Sigmoid colon (tissue), 7 donors: Measurements from ENCODE around the gene TNNT1. TPM values are rescaled to one million over a fixed set of nuclear protein-coding genes. Genes with fewer than 3 reads are reported as not detected.

ENCODE experiments used
- DNase-seq: peaks from one replicate; pipeline ENCODE4 v3.0.0-alpha.2; 2019
- H3K27ac ChIP-seq, 4 donors: fragments of 200-600 bp; sonication (generic); one replicate each; pipeline ENCODE4 v1.5.1; 2016 to 2019; ENCODE audit warnings: mild to moderate bottlenecking in 1 of 4
- H3K27me3 ChIP-seq, 3 donors: fragments of 200-600 bp; sonication (generic); one replicate each; pipeline ENCODE4 v1.5.1; 2019; ENCODE audit warnings: mild to moderate bottlenecking in 1 of 3
- H3K36me3 ChIP-seq, 4 donors: fragments of 200-600 bp; sonication (generic); one replicate each; pipeline ENCODE4 v1.5.1; 2016 to 2019
- H3K4me1 ChIP-seq, 4 donors: fragments of 200-600 bp; sonication (generic); one replicate each; pipeline ENCODE4 v1.5.1; 2017 to 2019
- H3K4me3 ChIP-seq, 4 donors: fragments of 200-600 bp; sonication (generic); one replicate each; pipeline ENCODE4 v1.5.1; 2017 to 2019; ENCODE audit warnings: mild to moderate bottlenecking in 2 of 4, moderate library complexity in 1 of 4
- H3K9me3 ChIP-seq, 4 donors: fragments of 200-600 bp in 3 of 4; sonication (generic) in 3 of 4; one replicate each; pipeline versions ENCODE4 v1.5.1 to v1.6.1; 2013 to 2019
- EP300 ChIP-seq, 4 donors: sonication (generic); formaldehyde crosslinking; IDR thresholded peaks; one replicate each; pipeline ENCODE4 v1.6.1; 2017; ENCODE audit warnings: antibody characterized with exemption in 4 of 4
- POLR2A ChIP-seq, 2 donors: fragments of 450-650 bp; IDR thresholded peaks; one replicate each; pipeline ENCODE4 v1.6.1; 2016; ENCODE audit warnings: antibody characterized with exemption in 2 of 2, mild to moderate bottlenecking in 2 of 2, moderate library complexity in 2 of 2
- POLR2AphosphoS5 ChIP-seq, 4 donors: sonication (generic); formaldehyde crosslinking; IDR thresholded peaks; one replicate each; pipeline ENCODE4 v1.6.1; 2017; ENCODE audit warnings: antibody characterized with exemption in 4 of 4
- WGBS, 2 donors: extraction: QIAGEN DNeasy Blood & Tissue Kit; methylation state at CpG; one replicate each; pipeline ENCODE4 v1.1.7; 2013; 5-methylcytosine and 5-hydroxymethylcytosine counted together
- intact Hi-C: fragments of 100-400 bp; cut with DNase I; formaldehyde crosslinking; loops from one replicate; pipeline ENCODE4 v1.15.1; 2023
- polyA plus RNA-seq, 3 donors: library from polyadenylated mRNA; stranded (reverse); fragments of 200-250 nt; gene quantifications; one replicate each; pipeline ENCODE4 v1.2.3, GENCODE V29; 2013
- total RNA-seq, 4 donors: library from RNA; depleted of rRNA; stranded (reverse); fragments of >200 nt; gene quantifications; one replicate each; pipeline ENCODE4 v1.1.0, GENCODE V29; 2016
- TF ChIP-seq, protein P1 (sequence below), 4 experiments: fragments of 450-650 bp in 3 of 4; fragments of 200-600 bp in 1 of 4; IDR thresholded peaks; one replicate each; pipeline ENCODE4 v1.5.1; 2016 to 2019; ENCODE audit warnings: antibody characterized with exemption in 4 of 4, mild to moderate bottlenecking in 3 of 4, moderate library complexity in 2 of 4
- donor health status: healthy with polysubstance abuse.
- donor health status: Bipolar disorder and iron deficiency.
- donor health status: healthy.

The TNNT1 gene
- total and polyA plus RNA-seq, 7 donors, result 1.4 to 17.4 (median 2.2) TPM; not detected in 3

DNA sequence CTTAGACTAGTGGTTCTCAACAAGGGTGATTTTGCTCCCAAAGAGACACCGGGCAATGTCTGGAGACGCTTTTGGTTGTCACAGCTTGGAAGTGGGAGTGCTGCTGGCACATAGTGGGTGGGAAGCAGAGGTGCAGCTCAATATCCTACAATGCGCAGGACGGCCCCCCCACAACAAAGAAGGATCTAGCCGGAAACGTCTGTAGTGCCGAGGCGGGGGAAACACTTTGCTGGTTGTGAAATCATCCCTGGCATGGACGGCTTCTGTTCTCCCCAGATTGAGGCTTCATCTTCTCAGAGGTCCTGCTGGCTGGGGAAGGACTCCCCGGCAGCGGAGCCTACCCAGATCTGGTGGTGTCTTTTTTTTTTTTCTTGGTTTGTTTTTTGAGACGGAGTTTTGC lies 44.5 kb upstream of the TNNT1 start:
- no peaks in the 10 kb centered on the region for H3K4me1 ChIP-seq
- H3K9me3 ChIP-seq, result no peaks in the 10 kb centered on the region
- no peaks in the 10 kb centered on the region for H3K36me3 ChIP-seq
- TF ChIP-seq POLR2AphosphoS5 (IDR thresholded peaks at IDR 0.05) (no peak), POLR2A (IDR thresholded peaks at IDR 0.05) (no peak), EP300 (IDR thresholded peaks at IDR 0.05) (no peak)
- TF ChIP-seq, protein P1, sequence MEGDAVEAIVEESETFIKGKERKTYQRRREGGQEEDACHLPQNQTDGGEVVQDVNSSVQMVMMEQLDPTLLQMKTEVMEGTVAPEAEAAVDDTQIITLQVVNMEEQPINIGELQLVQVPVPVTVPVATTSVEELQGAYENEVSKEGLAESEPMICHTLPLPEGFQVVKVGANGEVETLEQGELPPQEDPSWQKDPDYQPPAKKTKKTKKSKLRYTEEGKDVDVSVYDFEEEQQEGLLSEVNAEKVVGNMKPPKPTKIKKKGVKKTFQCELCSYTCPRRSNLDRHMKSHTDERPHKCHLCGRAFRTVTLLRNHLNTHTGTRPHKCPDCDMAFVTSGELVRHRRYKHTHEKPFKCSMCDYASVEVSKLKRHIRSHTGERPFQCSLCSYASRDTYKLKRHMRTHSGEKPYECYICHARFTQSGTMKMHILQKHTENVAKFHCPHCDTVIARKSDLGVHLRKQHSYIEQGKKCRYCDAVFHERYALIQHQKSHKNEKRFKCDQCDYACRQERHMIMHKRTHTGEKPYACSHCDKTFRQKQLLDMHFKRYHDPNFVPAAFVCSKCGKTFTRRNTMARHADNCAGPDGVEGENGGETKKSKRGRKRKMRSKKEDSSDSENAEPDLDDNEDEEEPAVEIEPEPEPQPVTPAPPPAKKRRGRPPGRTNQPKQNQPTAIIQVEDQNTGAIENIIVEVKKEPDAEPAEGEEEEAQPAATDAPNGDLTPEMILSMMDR (IDR thresholded peaks at IDR 0.05), result no peak
- 82 to 88% methylated on average over 12 of the region's 12 CpGs for WGBS, 2 donors
- no peak overlapping the region for H3K4me3 ChIP-seq
- DNase-seq, result no peak
- intact Hi-C loops, result no loop called here
- H3K27me3 ChIP-seq, result peaks cover 0 to 9% (median 0%) of the 10 kb centered on the region in 3 donors
- no peak overlapping the region for H3K27ac ChIP-seq

DNA sequence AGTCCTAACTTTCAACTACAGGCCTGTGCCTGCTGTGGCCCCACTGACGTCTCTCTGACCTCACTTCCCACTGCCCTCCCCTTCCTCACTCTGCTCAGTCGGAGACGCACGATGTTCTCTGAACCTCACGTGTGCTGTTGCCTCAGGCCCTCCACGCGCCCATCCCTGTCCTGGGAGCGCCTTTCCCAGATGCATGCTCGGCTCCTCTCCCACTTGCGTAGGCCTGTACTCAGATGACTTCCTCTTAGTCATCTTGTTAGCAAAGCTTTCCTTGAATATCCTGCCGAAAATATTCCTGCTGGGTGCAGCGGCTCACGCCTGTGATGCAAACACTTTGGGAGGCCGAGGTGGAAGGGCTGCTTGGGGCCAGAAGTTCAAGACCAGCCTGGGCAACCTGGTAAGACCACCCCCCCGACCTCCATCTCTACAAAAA lies 40.4 kb upstream of the TNNT1 start:
- Histone ChIP-seq H3K36me3 (no peaks in the 10 kb centered on the region), H3K9me3 (no peaks in the 10 kb centered on the region), H3K27ac (no peak overlapping the region), H3K4me3 (no peak overlapping the region), H3K27me3 (peaks cover 0 to 25% (median 0%) of the 10 kb centered on the region in 3 donors), H3K4me1 (no peaks in the 10 kb centered on the region)
- intact Hi-C loops, result no loop called here
- peak; percentile 87 for DNase-seq
- TF ChIP-seq POLR2AphosphoS5 (IDR thresholded peaks at IDR 0.05) (peak in 2 of 4 donors; percentile 6 to 30), POLR2A (IDR thresholded peaks at IDR 0.05) (no peak)
- 75 to 84% methylated on average over 15 of the region's 15 CpGs for WGBS, 2 donors

DNA sequence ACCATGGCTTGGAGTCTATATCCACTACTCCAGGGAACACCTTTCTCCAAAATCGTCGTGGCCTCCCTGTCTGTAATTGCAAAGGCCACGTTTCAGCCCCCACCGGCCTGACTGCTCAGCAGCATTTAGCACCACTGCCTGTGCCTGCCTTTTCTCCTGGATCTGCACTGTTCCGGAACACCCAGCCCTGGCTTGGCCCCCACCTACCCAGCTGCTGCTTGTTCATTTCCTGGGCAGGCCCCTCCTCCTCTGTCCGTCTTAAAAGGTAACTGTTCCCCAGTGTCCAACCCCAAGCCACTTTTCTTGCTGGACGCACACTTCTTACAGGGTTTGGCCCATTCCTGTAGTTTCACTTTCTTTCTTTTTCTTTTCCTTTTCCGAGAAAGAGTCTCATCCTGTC lies 39.6 kb upstream of the TNNT1 start:
- Histone ChIP-seq H3K27me3 (peaks cover 0 to 26% (median 0%) of the 10 kb centered on the region in 3 donors), H3K9me3 (no peaks in the 10 kb centered on the region), H3K4me1 (no peaks in the 10 kb centered on the region), H3K36me3 (no peaks in the 10 kb centered on the region), H3K4me3 (no peak overlapping the region), H3K27ac (peak overlapping the region in 1 of 4 donors; percentile 34)
- 59 to 64% methylated on average over 8 of the region's 8 CpGs for WGBS, 2 donors
- TF ChIP-seq EP300 (IDR thresholded peaks at IDR 0.05), result no peak
- no peak for TF ChIP-seq POLR2AphosphoS5 (IDR thresholded peaks at IDR 0.05)
- TF ChIP-seq, protein P1 (IDR thresholded peaks at IDR 0.05), result no peak
- no peak for TF ChIP-seq POLR2A (IDR thresholded peaks at IDR 0.05)
- no peak for DNase-seq
- intact Hi-C loops, result no loop called here

DNA sequence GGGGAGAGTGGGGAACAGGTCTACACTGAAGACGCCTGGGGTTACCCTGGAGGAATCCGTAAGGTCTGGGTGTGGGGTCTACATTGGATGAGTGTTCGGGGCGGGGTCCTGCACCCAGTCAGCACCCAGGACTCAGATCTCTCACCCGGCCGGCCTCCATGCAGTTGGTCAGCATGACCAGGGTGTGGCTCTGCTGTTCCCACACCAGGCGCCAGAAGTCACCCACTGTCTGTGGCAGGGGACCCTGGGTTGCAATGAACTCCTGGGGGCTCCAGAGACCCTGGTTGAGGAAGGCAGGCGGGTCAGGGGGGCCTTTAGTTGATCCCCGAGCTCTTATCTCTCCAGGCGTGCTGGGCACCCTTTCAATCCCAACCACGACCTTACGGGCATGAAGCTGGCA lies 37.1 kb upstream of the TNNT1 start:
- intact Hi-C loops, result no loop called here
- Histone ChIP-seq H3K4me1 (no peaks in the 10 kb centered on the region), H3K27me3 (peaks cover 0 to 41% (median 18%) of the 10 kb centered on the region in 3 donors), H3K9me3 (no peaks in the 10 kb centered on the region), H3K36me3 (no peaks in the 10 kb centered on the region), H3K4me3 (no peak overlapping the region), H3K27ac (no peak overlapping the region)
- TF ChIP-seq POLR2A (IDR thresholded peaks at IDR 0.05) (no peak), POLR2AphosphoS5 (IDR thresholded peaks at IDR 0.05) (no peak), EP300 (IDR thresholded peaks at IDR 0.05) (no peak)
- TF ChIP-seq, protein P1 (IDR thresholded peaks at IDR 0.05), result no peak
- WGBS, 2 donors, result 87 to 89% methylated on average over 12 of the region's 12 CpGs
- no peak for DNase-seq

DNA sequence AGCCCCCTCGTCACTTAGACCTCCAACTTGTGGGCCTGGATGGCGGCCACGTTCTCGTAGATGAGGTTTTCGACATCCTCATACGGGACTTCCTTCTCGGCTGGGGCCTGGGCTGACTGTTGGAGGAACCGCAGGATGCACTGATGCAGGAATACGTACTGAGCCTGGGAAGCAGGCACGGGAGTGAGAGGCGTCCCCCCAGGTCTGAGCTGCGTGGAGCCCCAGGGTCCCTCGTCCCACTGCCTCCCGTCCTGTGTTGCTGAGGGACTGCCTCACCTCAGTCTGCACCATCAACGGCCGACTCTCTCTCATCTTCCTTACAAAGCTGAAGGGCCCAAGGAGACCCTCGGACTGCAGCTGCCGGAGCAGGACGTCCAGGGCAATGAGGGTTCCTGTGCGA lies 32.7 kb upstream of the TNNT1 start:
- TF ChIP-seq EP300 (IDR thresholded peaks at IDR 0.05), result no peak
- TF ChIP-seq, protein P1 (IDR thresholded peaks at IDR 0.05), result no peak
- TF ChIP-seq POLR2AphosphoS5 (IDR thresholded peaks at IDR 0.05), result no peak
- Histone ChIP-seq H3K36me3 (no peaks in the 10 kb centered on the region), H3K4me1 (peaks cover 0 to 18% (median 16%) of the 10 kb centered on the region in 4 donors), H3K9me3 (no peaks in the 10 kb centered on the region), H3K27me3 (peaks cover 32 to 84% (median 62%) of the 10 kb centered on the region in 3 donors), H3K4me3 (no peak overlapping the region), H3K27ac (no peak overlapping the region)
- no peak for DNase-seq
- intact Hi-C loops, result no loop called here
- WGBS, 2 donors, result 80 to 91% methylated on average over 20 of the region's 20 CpGs
